ENCODE results near the gene ELF5. TPM values are rescaled to one million over a fixed set of nuclear protein-coding genes. Genes with fewer than 3 reads are reported as not detected.

The ELF5 gene
- total and polyA plus RNA-seq, 10 of the 15 experiments (the other 5 are each of a cell fraction or from before 2014, with no cell fraction given) = not detected

- H3K4me1 ChIP-seq (ENCODE audit: control insufficient read depth, insufficient read depth, low read length) = peaks cover 26% of the 10 kb centered on the region
- DNase-seq (ENCODE audit: low read depth, low spot score) (no peak), FAIRE-seq (no peak), ATAC-seq (no peak)
- peak overlapping the region; percentile 91 for H3K27ac ChIP-seq (ENCODE audit: control insufficient read depth, insufficient read depth)
- BruUV-seq (replicated peaks) = no TSS peak
- in situ Hi-C loops (cut with MboI) (no loop called here), intact Hi-C loops (cut with micrococcal nuclease; ENCODE audit: unreplicated experiment) (no loop called here)
- H3K9me3 ChIP-seq (replicated peaks; ENCODE audit: control insufficient read depth, insufficient read depth, low read length) = no peaks in the 10 kb centered on the region; the same call in 2 of the 3 replicates
- ChIA-PET POLR2A (interaction anchor here (0.7 to 0.9 kb wide), 3 partner anchors 13 to 140 kb away, joined by 3 read pairs; no protein-coding TSS in a partner anchor), CTCF (interaction anchor here (0.9 to 2.8 kb wide), 3 partner anchors 10 to 195 kb away, joined by 3 to 14 read pairs (median 13); no protein-coding TSS in a partner anchor), SMC1A (ENCODE audit: uncharacterized antibody, unreplicated experiment) (interaction anchor here (0.5 to 4.2 kb wide), 7 partner anchors 10 to 555 kb away, joined by 3 to 17 read pairs (median 5); no protein-coding TSS in a partner anchor), RAD21 (ENCODE audit: unreplicated experiment) (interaction anchor here (0.6 to 1.9 kb wide), 3 partner anchors 9 to 265 kb away, joined by 3 to 8 read pairs (median 3); no protein-coding TSS in a partner anchor)
- peak overlapping the region; percentile 86 for H3K4me3 ChIP-seq
- H3K9ac ChIP-seq (ENCODE audit: control insufficient read depth, insufficient read depth, low read length) = peak overlapping the region; percentile 78
- 19% methylated on average over 8 of the region's 8 CpGs for WGBS (ENCODE audit: insufficient coverage, insufficient replicate concordance, low lambda C conversion rate, missing lambda C conversion rate)
- no peak for TF ChIP-seq RFX5 (IDR thresholded peaks at IDR 0.05; ENCODE audit: low read depth, low read length)
- TF ChIP-seq NR2F1 (conservative IDR thresholded peaks at IDR 0.05) = no peak
- H4K20me1 ChIP-seq (ENCODE audit: control insufficient read depth, insufficient read depth) = no peaks in the 10 kb centered on the region
- H3K36me3 ChIP-seq (ENCODE audit: control insufficient read depth in 2 of 2, insufficient read depth in 2 of 2, low read length in 1 of 2) = no peaks in the 10 kb centered on the region
- H3K79me2 ChIP-seq (ENCODE audit: control insufficient read depth, insufficient read depth, low read length) = peaks cover 20% of the 10 kb centered on the region
- peak overlapping the region; percentile 77 for H3K4me2 ChIP-seq (ENCODE audit: control insufficient read depth, insufficient read depth)
- no peaks in the 10 kb centered on the region for H3K27me3 ChIP-seq (replicated peaks in 1 of 2; ENCODE audit: control insufficient read depth in 2 of 2, insufficient read depth in 2 of 2, low read length in 1 of 2)
- H2AFZ ChIP-seq (ENCODE audit: control insufficient read depth, low read depth, low read length) = peak overlapping the region; percentile 99
Observed at GRCh38 chr11:34439610-34440198, 73.9 kb downstream of the ELF5 start.

DNA sequence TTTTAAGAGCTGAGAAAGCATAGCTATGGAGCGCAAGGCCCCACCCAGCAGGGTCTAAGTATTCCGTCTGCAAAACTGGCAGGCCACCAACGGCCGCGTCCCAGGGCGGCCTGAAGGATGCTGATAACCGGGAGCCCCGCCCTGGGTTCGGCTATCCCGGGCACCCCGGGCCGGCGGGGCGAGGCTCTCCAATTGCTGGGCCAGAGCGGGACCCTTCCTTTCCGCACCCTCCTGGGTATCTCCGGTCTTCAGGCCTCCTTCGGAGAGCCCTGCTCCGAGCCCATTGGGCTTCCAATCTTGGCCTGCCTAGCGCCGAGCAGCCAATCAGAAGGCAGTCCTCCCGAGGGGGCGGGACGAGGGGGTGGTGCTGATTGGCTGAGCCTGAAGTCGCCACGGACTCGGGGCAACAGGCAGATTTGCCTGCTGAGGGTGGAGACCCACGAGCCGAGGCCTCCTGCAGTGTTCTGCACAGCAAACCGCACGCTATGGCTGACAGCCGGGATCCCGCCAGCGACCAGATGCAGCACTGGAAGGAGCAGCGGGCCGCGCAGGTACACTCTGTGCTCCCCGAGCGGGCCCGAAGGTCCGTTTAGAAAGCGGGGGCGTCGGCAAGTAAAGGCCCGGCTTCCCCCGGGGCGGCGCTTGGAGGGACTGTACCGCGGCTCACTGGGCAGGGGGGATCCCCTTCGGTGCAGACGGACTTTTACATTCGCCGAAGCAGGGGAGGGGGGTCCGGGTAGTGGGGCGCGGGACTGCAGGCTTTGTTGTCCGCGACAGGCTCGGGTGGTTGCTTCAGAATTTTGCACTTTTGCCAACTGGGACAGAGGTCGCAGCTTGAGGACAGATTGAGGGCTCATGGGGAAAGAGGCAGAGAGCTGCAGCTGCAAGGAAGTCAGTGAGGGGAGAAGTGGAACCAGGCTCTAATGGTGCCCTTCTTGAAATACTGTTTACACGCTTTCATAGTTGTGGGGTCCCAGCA is 74.8 kb downstream of the ELF5 start, which contains the start of gene CAT:
Gene CAT, plus strand, starts transcription at position 406 of the 979 bp plus-strand sequence. Its CDS starts 80 bp downstream, at position 486.
- H3K4me2 ChIP-seq (ENCODE audit: control insufficient read depth, insufficient read depth) = peak within 1 kb of the TSS; percentile 77
- ChIA-PET RAD21 (ENCODE audit: unreplicated experiment) (interaction anchor here (1.0 to 2.4 kb wide), 3 partner anchors 10 to 264 kb away, joined by 3 to 8 read pairs (median 6); partner anchors contain the start of gene ABTB2), CTCF (interaction anchor here (0.9 to 2.8 kb wide), 8 partner anchors 9 to 251 kb away, joined by 3 to 14 read pairs (median 5); no protein-coding TSS in a partner anchor), POLR2A (interaction anchor here (0.6 to 1.8 kb wide), 5 partner anchors 10 to 545 kb away, joined by 3 to 5 read pairs (median 3); no protein-coding TSS in a partner anchor), SMC1A (ENCODE audit: uncharacterized antibody, unreplicated experiment) (interaction anchor here (0.6 to 4.2 kb wide), 10 partner anchors 10 to 1279 kb away, joined by 3 to 17 read pairs (median 4); no protein-coding TSS in a partner anchor)
- DNase-seq (ENCODE audit: low read depth, low spot score) = peak; percentile 93
- in situ Hi-C loops (cut with MboI) (no loop called here), intact Hi-C loops (cut with micrococcal nuclease; ENCODE audit: unreplicated experiment) (no loop called here)
- H2AFZ ChIP-seq (ENCODE audit: control insufficient read depth, low read depth, low read length) = peak within 1 kb of the TSS; percentile 99
- H4K20me1 ChIP-seq (ENCODE audit: control insufficient read depth, insufficient read depth) = no peaks in the 10 kb centered on the region
- under 1% methylated on average over 62 of the region's 62 CpGs for WGBS (ENCODE audit: insufficient coverage, insufficient replicate concordance, low lambda C conversion rate, missing lambda C conversion rate)
- peak within 1 kb of the TSS; percentile 86 for H3K4me3 ChIP-seq
- H3K9ac ChIP-seq (ENCODE audit: control insufficient read depth, insufficient read depth, low read length) = peak within 1 kb of the TSS; percentile 80
- no peaks in the 10 kb centered on the region for H3K27me3 ChIP-seq (replicated peaks in 1 of 2; ENCODE audit: control insufficient read depth in 2 of 2, insufficient read depth in 2 of 2, low read length in 1 of 2)
- FAIRE-seq = peak; percentile 99
- no TSS peak for BruUV-seq (replicated peaks)
- H3K4me1 ChIP-seq (ENCODE audit: control insufficient read depth, insufficient read depth, low read length) = peaks cover 17% of the 10 kb centered on the region
- no peaks in the 10 kb centered on the region; the same call in 2 of the 3 replicates for H3K9me3 ChIP-seq (replicated peaks; ENCODE audit: control insufficient read depth, insufficient read depth, low read length)
- peak within 1 kb of the TSS; percentile 91 for H3K27ac ChIP-seq (ENCODE audit: control insufficient read depth, insufficient read depth)
- H3K79me2 ChIP-seq (ENCODE audit: control insufficient read depth, insufficient read depth, low read length) = peaks cover 18% of the 10 kb centered on the region
- H3K36me3 ChIP-seq (ENCODE audit: control insufficient read depth in 2 of 2, insufficient read depth in 2 of 2, low read length in 1 of 2) = no peaks in the 10 kb centered on the region
- peak; percentile 98 for ATAC-seq
- TF ChIP-seq ZNF274 (IDR thresholded peaks at IDR 0.05; ENCODE audit: insufficient read depth, insufficient read length) (no peak), CEBPB (IDR thresholded peaks at IDR 0.05; ENCODE audit: borderline replicate concordance in 1 of 2, low read depth in 2 of 2, low read length in 2 of 2) (no peak), NBN (IDR thresholded peaks at IDR 0.05) (peak; percentile 96), YY1 (IDR thresholded peaks at IDR 0.05; ENCODE audit: low read depth, low read length) (peak; percentile 38), KDM1A (IDR thresholded peaks at IDR 0.05; ENCODE audit: borderline replicate concordance) (no peak), SIX5 (IDR thresholded peaks at IDR 0.05; ENCODE audit: low read depth, low read length, severe bottlenecking) (no peak), RAD51 (IDR thresholded peaks at IDR 0.05) (no peak), ZBTB40 (IDR thresholded peaks at IDR 0.05; ENCODE audit: borderline replicate concordance) (no peak; the same call in 1 of the 2 replicates)
